HG03175 (cell line): ENCODE results near the gene EPHX1.
"Not testable (repeated sequence)": the region's sequence is repeated elsewhere in the genome, so short reads cannot be mapped to it uniquely, and the experiment has no call there.

Experiments
- ATAC-seq: cut with Tn5 transposase; IDR thresholded peaks from one replicate; pipeline ENCODE4 v1.9.1; 2021; ENCODE audit warnings: mild to moderate bottlenecking, moderate library complexity; ENCODE audit not compliant: unreplicated experiment

Gene EPHX1

GRCh38 chr1:225815526-225816178, 5.7 kb downstream of the EPHX1 start:
- ATAC-seq = no peak

- ATAC-seq = no peak
These were observed 7.0 kb downstream of the EPHX1 start for GRCh38 chr1:225816643-225817538.

GRCh38 chr1:225817611-225818061, 7.7 kb downstream of the EPHX1 start:
- no peak for ATAC-seq

- ATAC-seq = no peak
These were observed 8.3 kb downstream of the EPHX1 start for GRCh38 chr1:225818229-225818628.

- ATAC-seq = no peak
These were observed 9.6 kb downstream of the EPHX1 start for GRCh38 chr1:225819346-225820192.

GRCh38 chr1:225820522-225821120, 10.7 kb downstream of the EPHX1 start:
- no peak for ATAC-seq

- no peak for ATAC-seq
These were observed 12.9 kb downstream of the EPHX1 start for GRCh38 chr1:225822655-225823403.

GRCh38 chr1:225823811-225824261, 13.9 kb downstream of the EPHX1 start:
- ATAC-seq = no peak

DNA sequence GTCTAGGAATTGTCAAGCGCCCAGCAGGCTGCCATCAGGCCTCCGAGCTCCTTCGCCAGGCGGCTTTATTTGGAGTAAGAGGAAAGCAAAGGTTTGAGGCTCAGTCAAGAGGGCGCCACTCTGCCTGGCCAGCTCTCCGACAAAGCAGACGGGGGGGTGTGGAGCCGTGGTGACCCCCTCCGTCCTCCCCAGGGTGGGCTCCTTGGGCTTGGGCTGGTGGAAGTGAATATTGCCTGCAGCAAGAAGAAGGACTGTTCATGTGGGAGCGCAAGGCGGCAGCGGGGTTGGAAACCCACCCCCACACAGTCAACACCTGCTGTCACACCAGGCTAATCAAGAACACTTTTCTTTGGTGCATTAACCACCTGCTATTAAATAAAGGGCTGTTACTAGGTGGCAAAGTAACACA, 14.6 kb downstream of the EPHX1 start:
- no peak for ATAC-seq

GRCh38 chr1:225825078-225825477, 15.2 kb downstream of the EPHX1 start:
- ATAC-seq = no peak

- ATAC-seq = no peak
These were observed 15.7 kb downstream of the EPHX1 start for GRCh38 chr1:225825607-225826007.

DNA sequence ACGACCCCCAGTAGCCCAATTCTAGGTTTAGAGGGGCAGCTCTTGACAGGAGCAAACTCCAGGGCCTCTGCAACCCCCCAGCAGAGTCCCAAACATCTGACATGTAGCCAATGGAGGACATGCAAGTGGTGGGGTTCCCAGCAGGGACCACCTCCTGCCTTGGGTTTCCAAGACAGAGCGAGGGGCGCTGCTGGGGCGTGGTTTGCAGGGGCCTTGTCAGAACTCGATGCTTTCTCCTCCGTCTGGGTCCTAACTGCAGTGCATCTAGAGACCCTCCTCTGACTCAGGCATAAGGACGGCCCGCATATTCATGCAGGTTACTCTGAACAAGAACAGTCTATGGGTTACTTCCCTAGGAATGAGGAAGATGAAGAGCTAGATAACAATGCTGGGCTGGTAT, 17.2 kb downstream of the EPHX1 start:
- ATAC-seq = no peak

DNA sequence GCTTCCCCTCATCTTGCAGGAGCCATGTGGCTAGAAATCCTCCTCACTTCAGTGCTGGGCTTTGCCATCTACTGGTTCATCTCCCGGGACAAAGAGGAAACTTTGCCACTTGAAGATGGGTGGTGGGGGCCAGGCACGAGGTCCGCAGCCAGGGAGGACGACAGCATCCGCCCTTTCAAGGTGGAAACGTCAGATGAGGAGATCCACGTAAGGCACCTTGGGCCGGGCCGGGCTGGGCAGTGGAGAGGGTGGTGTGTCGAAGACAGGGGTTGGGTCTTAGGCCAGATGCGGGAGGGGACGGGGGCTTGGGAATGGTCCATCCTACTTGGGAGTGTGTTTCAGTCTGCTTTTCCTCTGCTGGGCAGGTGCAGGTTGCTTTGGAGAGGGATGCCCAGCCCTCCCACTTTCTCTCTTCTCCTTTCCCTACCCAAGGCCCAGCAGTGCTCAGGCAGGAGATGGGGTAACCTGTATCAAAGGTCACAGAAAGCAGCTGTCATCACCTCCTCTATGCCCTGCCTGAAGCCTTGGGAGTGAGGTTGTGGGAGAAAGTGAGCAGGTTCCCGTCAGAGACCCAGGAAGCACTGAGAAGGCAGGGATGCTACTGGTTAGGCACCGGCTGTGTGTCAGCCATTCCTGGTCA, 18.9 kb downstream of the EPHX1 start:
- ATAC-seq = no peak

- ATAC-seq = no peak
These were observed 20.9 kb downstream of the EPHX1 start for GRCh38 chr1:225830841-225831240.

GRCh38 chr1:225834417-225835329, 24.7 kb downstream of the EPHX1 start:
- no peak for ATAC-seq

- ATAC-seq = no peak
These were observed 25.9 kb downstream of the EPHX1 start for GRCh38 chr1:225835856-225836255.

DNA sequence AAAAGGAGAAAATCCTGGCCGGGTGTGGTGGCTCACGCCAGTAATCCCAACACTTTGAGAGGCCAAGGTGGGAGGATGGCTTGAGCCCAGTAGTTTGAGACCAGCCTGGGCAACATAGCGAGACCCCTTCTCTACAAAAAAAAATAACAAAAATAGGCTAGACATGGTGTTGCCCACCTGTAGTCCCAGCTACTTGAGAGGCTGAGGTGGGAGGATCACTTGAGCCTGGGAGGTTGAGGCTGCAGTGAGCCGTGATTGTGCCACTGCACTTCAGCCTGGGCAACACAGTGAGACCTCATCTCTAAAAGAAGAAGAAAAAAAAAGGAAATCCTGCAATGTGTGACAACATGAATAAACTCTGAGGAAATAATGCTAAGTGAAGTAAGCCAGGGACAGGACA, 26.4 kb downstream of the EPHX1 start:
- not testable (repeated sequence) for ATAC-seq

DNA sequence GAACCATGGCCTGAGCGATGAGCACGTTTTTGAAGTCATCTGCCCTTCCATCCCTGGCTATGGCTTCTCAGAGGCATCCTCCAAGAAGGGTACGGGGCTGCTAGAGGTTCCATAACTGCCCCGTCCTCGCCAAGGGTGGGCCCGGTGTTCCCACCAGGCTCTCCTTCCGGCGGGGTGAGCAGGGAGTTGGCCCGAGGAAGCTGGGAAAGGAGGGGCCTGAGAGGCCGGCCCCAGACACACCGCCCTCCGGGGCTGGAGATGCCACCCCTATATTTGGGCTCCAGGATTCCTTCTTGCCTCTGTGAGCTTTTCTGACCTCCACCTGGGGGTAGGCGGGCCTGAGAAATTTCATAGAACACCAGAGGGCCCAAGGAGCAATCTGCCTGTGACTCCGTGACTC, 28.9 kb downstream of the EPHX1 start:
- ATAC-seq = no peak

- no peak for ATAC-seq
These were observed 30.3 kb downstream of the EPHX1 start for GRCh38 chr1:225840223-225840610.
